HCT116 (cell line): ENCODE data around the gene SLC5A10. TPM values are rescaled to one million over a fixed set of nuclear protein-coding genes. Genes with fewer than 3 reads are reported as not detected.
A peak's percentile ranks its signal among the peaks of the same experiment; 100 is the strongest.

Source experiments
- ATAC-seq: fragments of 200-7000 bp; cut with Tn5 transposase; 2 replicates; pipeline ENCODE4 v1.9.1; 2020; ENCODE audit warnings: mild to moderate bottlenecking, moderate library complexity
- BruUV-seq: library from RNA; stranded (reverse); fragments of 400-500 nt; replicated peaks from 2 replicates; lab custom pipeline; 2021; lab: Mats Ljungman, UMichigan
- CTCF ChIA-PET: fragments of 300-600 bp; sonication (Branson Sonifier 250); formaldehyde crosslinking; loops from one replicate; lab custom pipeline; 2021; ENCODE audit warnings: antibody characterized with exemption; lab: Charles Lee
- POLR2A ChIA-PET: fragments of 300-600, 350-600 bp; sonication (Branson Sonifier 250); formaldehyde crosslinking; loops from one replicate; lab custom pipeline; 2021; ENCODE audit warnings: antibody characterized with exemption; lab: Charles Lee
- RAD21 ChIA-PET, 2 experiments: fragments of 300-600 bp; sonication (Branson Sonifier 250); formaldehyde crosslinking; loops; one replicate each; lab custom pipeline; 2023; ENCODE audit warnings: low total read pairs in 2 of 2; ENCODE audit not compliant: uncharacterized antibody in 2 of 2, unreplicated experiment in 2 of 2, low non-redundant PET in 1 of 2; lab: Charles Lee
- DNase-seq: peaks from one replicate; pipeline ENCODE4 v3.0.0-alpha.2; 2010; ENCODE audit warnings: low read depth, low spot score
- H2AFZ ChIP-seq: fragments of 200-600 bp; shearing (Covaris generic), sonication (generic); 2 replicates; pipeline ENCODE4 v1.6.1; 2017; ENCODE audit warnings: low read depth, mixed run types, mixed read lengths, antibody characterized with exemption, low read length; ENCODE audit not compliant: poor library complexity, severe bottlenecking
- H3K27ac ChIP-seq: 2 replicates; pipeline ENCODE4 v1.5.1; 2012; ENCODE audit warnings: low read depth, low read length
- H3K27me3 ChIP-seq: fragments of 200-600 bp; sonication (generic); 2 replicates; pipeline ENCODE4 v1.6.1; 2016; ENCODE audit warnings: mixed run types, low read length, mixed read lengths; ENCODE audit not compliant: insufficient read depth
- H3K36me3 ChIP-seq, 2 experiments: fragments of 200-500 bp in 1 of 2; fragments of 200-600 bp in 1 of 2; sonication (Bioruptor generic) in 1 of 2; sonication (generic) in 1 of 2; 2 replicates each; pipeline versions ENCODE4 v1.5.1 to v1.6.1; 2014 to 2016; ENCODE audit warnings: low read length in 2 of 2, inconsistent platforms in 1 of 2, mixed read lengths in 1 of 2, mixed run types in 1 of 2; ENCODE audit not compliant: insufficient read depth in 2 of 2, control insufficient read depth in 1 of 2
- H3K4me1 ChIP-seq, 2 experiments: fragments of 200-600 bp in 1 of 2; sonication (generic) in 1 of 2; 2 replicates each; pipeline versions ENCODE4 v1.5.1 to v1.6.1; 2012 to 2017; ENCODE audit warnings: low read length in 2 of 2, inconsistent platforms in 1 of 2, mild to moderate bottlenecking in 1 of 2, mixed read lengths in 1 of 2, mixed run types in 1 of 2, moderate library complexity in 1 of 2; ENCODE audit not compliant: insufficient read depth in 2 of 2, control insufficient read depth in 1 of 2
- H3K4me2 ChIP-seq: fragments of 200-600 bp; sonication (generic); 2 replicates; pipeline ENCODE4 v1.6.1; 2017; ENCODE audit warnings: mixed run types, low read length, mixed read lengths
- H3K4me3 ChIP-seq, 2 experiments: fragments of 200-600 bp in 1 of 2; sonication (generic) in 1 of 2; replicated peaks in 1 of 2; 2 replicates each; pipeline ENCODE4 v1.5.1; 2011 to 2016; ENCODE audit warnings: low read length in 2 of 2, control low read depth in 1 of 2, low read depth in 1 of 2, mild to moderate bottlenecking in 1 of 2, mixed read lengths in 1 of 2, mixed run types in 1 of 2
- H3K79me2 ChIP-seq: fragments of 200-600 bp; sonication (generic); 2 replicates; pipeline ENCODE4 v1.6.1; 2017; ENCODE audit warnings: mild to moderate bottlenecking, mixed run types, low read length, moderate library complexity, mixed read lengths; ENCODE audit not compliant: insufficient read depth
- H3K9ac ChIP-seq: fragments of 200-600 bp; sonication (generic); 2 replicates; pipeline ENCODE4 v1.6.1; 2016; ENCODE audit warnings: low read length, mixed read lengths
- H3K9me2 ChIP-seq: fragments of 200-600 bp; sonication (generic), shearing (Covaris generic); 2 replicates; pipeline ENCODE4 v1.6.1; 2017; ENCODE audit warnings: mixed run types, mild to moderate bottlenecking, moderate library complexity; ENCODE audit not compliant: insufficient read depth
- H3K9me3 ChIP-seq, 2 experiments: fragments of 200-500 bp in 1 of 2; fragments of 200-600 bp in 1 of 2; sonication (Bioruptor generic) in 1 of 2; sonication (generic) in 1 of 2; 2 replicates each; pipeline ENCODE4 v1.6.1; 2014 to 2017; ENCODE audit warnings: low read length in 2 of 2, mixed read lengths in 2 of 2, inconsistent platforms in 1 of 2, low read depth in 1 of 2, mild to moderate bottlenecking in 1 of 2, mixed run types in 1 of 2, moderate library complexity in 1 of 2; ENCODE audit not compliant: control insufficient read depth in 1 of 2, insufficient read depth in 1 of 2
- H4K20me1 ChIP-seq: fragments of 200-600 bp; sonication (generic), shearing (Covaris generic); 2 replicates; pipeline ENCODE4 v1.6.1; 2017; ENCODE audit warnings: mixed run types, mild to moderate bottlenecking, moderate library complexity; ENCODE audit not compliant: insufficient read depth
- ATF3 ChIP-seq: IDR thresholded peaks from 2 replicates; pipeline ENCODE4 v1.6.1; 2012
- EGR1 ChIP-seq: IDR thresholded peaks from 2 replicates; pipeline ENCODE4 v1.6.1; 2012; ENCODE audit warnings: low read depth
- POLR2A ChIP-seq: IDR thresholded peaks from 2 replicates; pipeline ENCODE4 v1.7.0; 2011; ENCODE audit warnings: borderline replicate concordance; ENCODE audit not compliant: insufficient read depth, insufficient read length; ENCODE audit errors: extremely low read depth
- REST ChIP-seq: IDR thresholded peaks from 2 replicates; pipeline ENCODE4 v1.6.1; 2012; ENCODE audit warnings: low read depth
- SP1 ChIP-seq: IDR thresholded peaks from 2 replicates; pipeline ENCODE4 v1.6.1; 2012; ENCODE audit warnings: low read depth
- ZFX ChIP-seq: fragments of 450-650 bp; IDR thresholded peaks from 2 replicates; pipeline ENCODE4 v1.6.1; 2017
- intact Hi-C: fragments of 100-400 bp; cut with micrococcal nuclease; formaldehyde crosslinking; loops from 2 replicates; pipeline ENCODE4 v1.10.0; 2022
- total RNA-seq: library from RNA; stranded (reverse); gene quantifications from one replicate; pipeline ENCODE4 v1.2.1, GENCODE V29; 2021; ENCODE audit not compliant: unreplicated experiment

The SLC5A10 gene
- total RNA-seq, 1 experiment from 2014 or later = not detected

GRCh38 chr17:19004421-19005136 lies 52.6 kb downstream of the SLC5A10 start, which contains the start of gene FAM83G (continued):
- TF ChIP-seq ATF3 = no peak
- TF ChIP-seq EGR1 = no peak
- TF ChIP-seq SP1 = no peak; the same call in 1 of the 2 replicates

- TF ChIP-seq REST (no peak), POLR2A (peak; percentile 15), ZFX (no peak)
- peaks cover 13 to 32% of the 10 kb centered on the region in 2 experiments; a peak in 3 of 4 replicates for H3K4me1 ChIP-seq
- no peaks in the 10 kb centered on the region for H3K27me3 ChIP-seq
- intact Hi-C loops = no loop called here
- no peaks in the 10 kb centered on the region; the same call in 1 of the 2 replicates for H4K20me1 ChIP-seq
- ChIA-PET CTCF (no interaction called here), POLR2A (no interaction called here), RAD21 (no interaction called here)
- no peaks in the 10 kb centered on the region for H3K9me3 ChIP-seq
- H3K4me3 ChIP-seq = peak overlapping the region; percentile 83 to 84
- H2AFZ ChIP-seq = peak overlapping the region; percentile 76
- TSS peak; percentile 96 for BruUV-seq
- H3K9me2 ChIP-seq = no peaks in the 10 kb centered on the region
- peak overlapping the region; percentile 78 for H3K27ac ChIP-seq
- H3K9ac ChIP-seq = peak overlapping the region; percentile 85
- peaks cover 40% of the 10 kb centered on the region for H3K79me2 ChIP-seq
- H3K36me3 ChIP-seq = peaks cover 5 to 31% of the 10 kb centered on the region in 2 experiments; a peak in 3 of 4 replicates
- DNase-seq (no peak), ATAC-seq (no peak)
- peak overlapping the region; percentile 100 for H3K4me2 ChIP-seq
Observed at GRCh38 chr17:19005137-19005773, 53.3 kb downstream of the SLC5A10 start.
